ENCODE data around the gene PPIG.

GRCh38 chr2:169641464-169641863, 57.3 kb downstream of the PPIG start:
- TF ChIP-seq, protein P1, sequence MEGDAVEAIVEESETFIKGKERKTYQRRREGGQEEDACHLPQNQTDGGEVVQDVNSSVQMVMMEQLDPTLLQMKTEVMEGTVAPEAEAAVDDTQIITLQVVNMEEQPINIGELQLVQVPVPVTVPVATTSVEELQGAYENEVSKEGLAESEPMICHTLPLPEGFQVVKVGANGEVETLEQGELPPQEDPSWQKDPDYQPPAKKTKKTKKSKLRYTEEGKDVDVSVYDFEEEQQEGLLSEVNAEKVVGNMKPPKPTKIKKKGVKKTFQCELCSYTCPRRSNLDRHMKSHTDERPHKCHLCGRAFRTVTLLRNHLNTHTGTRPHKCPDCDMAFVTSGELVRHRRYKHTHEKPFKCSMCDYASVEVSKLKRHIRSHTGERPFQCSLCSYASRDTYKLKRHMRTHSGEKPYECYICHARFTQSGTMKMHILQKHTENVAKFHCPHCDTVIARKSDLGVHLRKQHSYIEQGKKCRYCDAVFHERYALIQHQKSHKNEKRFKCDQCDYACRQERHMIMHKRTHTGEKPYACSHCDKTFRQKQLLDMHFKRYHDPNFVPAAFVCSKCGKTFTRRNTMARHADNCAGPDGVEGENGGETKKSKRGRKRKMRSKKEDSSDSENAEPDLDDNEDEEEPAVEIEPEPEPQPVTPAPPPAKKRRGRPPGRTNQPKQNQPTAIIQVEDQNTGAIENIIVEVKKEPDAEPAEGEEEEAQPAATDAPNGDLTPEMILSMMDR (IDR thresholded peaks at IDR 0.05; ENCODE audit: low read depth, low read length, missing input control) = no peak
- TF ChIP-seq FOXA1 (IDR thresholded peaks at IDR 0.05) = no peak
- TF ChIP-seq TAF1 (conservative IDR thresholded peaks at IDR 0.05) = no peak
- TF ChIP-seq, protein P2, sequence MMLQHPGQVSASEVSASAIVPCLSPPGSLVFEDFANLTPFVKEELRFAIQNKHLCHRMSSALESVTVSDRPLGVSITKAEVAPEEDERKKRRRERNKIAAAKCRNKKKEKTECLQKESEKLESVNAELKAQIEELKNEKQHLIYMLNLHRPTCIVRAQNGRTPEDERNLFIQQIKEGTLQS (IDR thresholded peaks at IDR 0.05) = no peak
- no peak for TF ChIP-seq RAD21 (IDR thresholded peaks at IDR 0.05)
- TF ChIP-seq YY1 (IDR thresholded peaks at IDR 0.05) = no peak
- no peak for TF ChIP-seq NR2F2 (IDR thresholded peaks at IDR 0.05)
- TF ChIP-seq RXRA (IDR thresholded peaks at IDR 0.05) = no peak
- TF ChIP-seq, protein P3, sequence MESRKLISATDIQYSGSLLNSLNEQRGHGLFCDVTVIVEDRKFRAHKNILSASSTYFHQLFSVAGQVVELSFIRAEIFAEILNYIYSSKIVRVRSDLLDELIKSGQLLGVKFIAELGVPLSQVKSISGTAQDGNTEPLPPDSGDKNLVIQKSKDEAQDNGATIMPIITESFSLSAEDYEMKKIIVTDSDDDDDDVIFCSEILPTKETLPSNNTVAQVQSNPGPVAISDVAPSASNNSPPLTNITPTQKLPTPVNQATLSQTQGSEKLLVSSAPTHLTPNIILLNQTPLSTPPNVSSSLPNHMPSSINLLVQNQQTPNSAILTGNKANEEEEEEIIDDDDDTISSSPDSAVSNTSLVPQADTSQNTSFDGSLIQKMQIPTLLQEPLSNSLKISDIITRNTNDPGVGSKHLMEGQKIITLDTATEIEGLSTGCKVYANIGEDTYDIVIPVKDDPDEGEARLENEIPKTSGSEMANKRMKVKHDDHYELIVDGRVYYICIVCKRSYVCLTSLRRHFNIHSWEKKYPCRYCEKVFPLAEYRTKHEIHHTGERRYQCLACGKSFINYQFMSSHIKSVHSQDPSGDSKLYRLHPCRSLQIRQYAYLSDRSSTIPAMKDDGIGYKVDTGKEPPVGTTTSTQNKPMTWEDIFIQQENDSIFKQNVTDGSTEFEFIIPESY (IDR thresholded peaks at IDR 0.05) = no peak
- TF ChIP-seq GABPA (IDR thresholded peaks at IDR 0.05 in 1 of 2, conservative IDR thresholded peaks at IDR 0.05 in 1 of 2) = no peak
- no peak for TF ChIP-seq EGR1 (IDR thresholded peaks at IDR 0.05; ENCODE audit: low read depth in 2 of 2)
- TF ChIP-seq MAX (IDR thresholded peaks at IDR 0.05) = no peak
- TF ChIP-seq, protein P4, sequence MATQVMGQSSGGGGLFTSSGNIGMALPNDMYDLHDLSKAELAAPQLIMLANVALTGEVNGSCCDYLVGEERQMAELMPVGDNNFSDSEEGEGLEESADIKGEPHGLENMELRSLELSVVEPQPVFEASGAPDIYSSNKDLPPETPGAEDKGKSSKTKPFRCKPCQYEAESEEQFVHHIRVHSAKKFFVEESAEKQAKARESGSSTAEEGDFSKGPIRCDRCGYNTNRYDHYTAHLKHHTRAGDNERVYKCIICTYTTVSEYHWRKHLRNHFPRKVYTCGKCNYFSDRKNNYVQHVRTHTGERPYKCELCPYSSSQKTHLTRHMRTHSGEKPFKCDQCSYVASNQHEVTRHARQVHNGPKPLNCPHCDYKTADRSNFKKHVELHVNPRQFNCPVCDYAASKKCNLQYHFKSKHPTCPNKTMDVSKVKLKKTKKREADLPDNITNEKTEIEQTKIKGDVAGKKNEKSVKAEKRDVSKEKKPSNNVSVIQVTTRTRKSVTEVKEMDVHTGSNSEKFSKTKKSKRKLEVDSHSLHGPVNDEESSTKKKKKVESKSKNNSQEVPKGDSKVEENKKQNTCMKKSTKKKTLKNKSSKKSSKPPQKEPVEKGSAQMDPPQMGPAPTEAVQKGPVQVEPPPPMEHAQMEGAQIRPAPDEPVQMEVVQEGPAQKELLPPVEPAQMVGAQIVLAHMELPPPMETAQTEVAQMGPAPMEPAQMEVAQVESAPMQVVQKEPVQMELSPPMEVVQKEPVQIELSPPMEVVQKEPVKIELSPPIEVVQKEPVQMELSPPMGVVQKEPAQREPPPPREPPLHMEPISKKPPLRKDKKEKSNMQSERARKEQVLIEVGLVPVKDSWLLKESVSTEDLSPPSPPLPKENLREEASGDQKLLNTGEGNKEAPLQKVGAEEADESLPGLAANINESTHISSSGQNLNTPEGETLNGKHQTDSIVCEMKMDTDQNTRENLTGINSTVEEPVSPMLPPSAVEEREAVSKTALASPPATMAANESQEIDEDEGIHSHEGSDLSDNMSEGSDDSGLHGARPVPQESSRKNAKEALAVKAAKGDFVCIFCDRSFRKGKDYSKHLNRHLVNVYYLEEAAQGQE (IDR thresholded peaks at IDR 0.05) = no peak
- TF ChIP-seq JUND (IDR thresholded peaks at IDR 0.05) = no peak
